Measurements from ENCODE around the gene ST6GALNAC4. TPM values are rescaled to one million over a fixed set of nuclear protein-coding genes. Genes with fewer than 3 reads are reported as not detected.
"Not testable (repeated sequence)": the region's sequence is repeated elsewhere in the genome, so short reads cannot be mapped to it uniquely, and the experiment has no call there.

The ST6GALNAC4 gene
- total RNA-seq, 1 donor from 2014 or later, result 5.5 TPM

- Histone ChIP-seq H3K79me2 (ENCODE audit: low read depth) (no peaks in the 10 kb centered on the region), H3K27me3 (no peaks in the 10 kb centered on the region), H3F3A (ENCODE audit: low read depth) (peaks cover 10% of the 10 kb centered on the region), H3K4me3 (no peak overlapping the region), H3K27ac (peak overlapping the region; percentile 70), H3K9me3 (ENCODE audit: low read depth) (no peaks in the 10 kb centered on the region), H4K20me1 (ENCODE audit: low read depth) (peaks cover 3% of the 10 kb centered on the region), H3K4me2 (no peak overlapping the region), H3K4me1 (peaks cover 5% of the 10 kb centered on the region), H2AFZ (replicated peaks) (no peak overlapping the region), H3K36me3 (no peaks in the 10 kb centered on the region), H3K9ac (no peak overlapping the region)
- DNase-seq (ENCODE audit: low spot score), result no peak
- H3K9me3 Mint-ChIP-seq, result no peaks in the 10 kb centered on the region
- H3K36me3 Mint-ChIP-seq, result peaks cover 8% of the 10 kb centered on the region
- no peak overlapping the region for H3K4me3 Mint-ChIP-seq
- TF ChIP-seq EZH2phosphoT487 (IDR thresholded peaks at IDR 0.05), result no peak
- no peak for TF ChIP-seq CTCF (IDR thresholded peaks at IDR 0.05)
- no peak for TF ChIP-seq EZH2 (IDR thresholded peaks at IDR 0.05)
- H3K27me3 Mint-ChIP-seq (ENCODE audit: insufficient read depth, low read depth), result peaks cover 2% of the 10 kb centered on the region
- no peak overlapping the region for H3K27ac Mint-ChIP-seq
- H3K4me1 Mint-ChIP-seq, result peaks cover 23% of the 10 kb centered on the region
These were observed 31.1 kb downstream of the ST6GALNAC4 start for GRCh38 chr9:127885508-127886281.

DNA sequence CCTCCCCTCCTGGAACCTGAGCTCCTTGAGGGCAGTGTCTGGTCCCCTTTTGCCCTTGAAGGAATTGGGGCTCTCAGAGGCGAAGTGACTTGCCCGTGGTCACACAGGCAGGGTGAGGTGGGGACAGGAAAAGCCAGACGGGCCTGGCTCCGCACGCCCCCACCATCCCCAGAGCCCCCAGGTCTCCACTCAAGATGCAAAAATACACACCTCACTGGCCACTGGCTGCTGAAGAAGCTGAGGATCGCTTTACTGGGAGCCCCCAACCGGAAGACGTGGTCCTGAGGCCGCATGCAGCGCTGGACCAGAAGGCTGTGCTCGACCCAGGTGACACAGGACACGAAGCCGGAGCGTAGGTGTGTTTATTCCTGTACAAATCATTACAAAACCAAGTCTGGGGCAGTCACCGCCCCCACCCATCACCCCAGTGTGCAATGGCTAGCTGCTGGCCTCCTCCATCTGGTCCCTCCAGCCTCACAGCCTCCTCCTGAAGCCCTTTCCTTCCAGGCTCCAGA lies 31.8 kb downstream of the ST6GALNAC4 start:
- peak overlapping the region; percentile 46 for H3K27ac Mint-ChIP-seq
- Histone ChIP-seq H2AFZ (replicated peaks) (no peak overlapping the region), H3F3A (ENCODE audit: low read depth) (peaks cover 10% of the 10 kb centered on the region), H3K27ac (peak overlapping the region; percentile 70), H3K4me3 (no peak overlapping the region), H3K27me3 (no peaks in the 10 kb centered on the region), H3K9me3 (ENCODE audit: low read depth) (no peaks in the 10 kb centered on the region), H3K79me2 (ENCODE audit: low read depth) (no peaks in the 10 kb centered on the region), H3K9ac (no peak overlapping the region), H3K36me3 (no peaks in the 10 kb centered on the region), H4K20me1 (ENCODE audit: low read depth) (no peaks in the 10 kb centered on the region), H3K4me1 (peaks cover 5% of the 10 kb centered on the region), H3K4me2 (no peak overlapping the region)
- TF ChIP-seq EZH2 (IDR thresholded peaks at IDR 0.05), result no peak
- TF ChIP-seq CTCF (IDR thresholded peaks at IDR 0.05), result no peak
- TF ChIP-seq EZH2phosphoT487 (IDR thresholded peaks at IDR 0.05), result no peak
- H3K36me3 Mint-ChIP-seq, result peaks cover 5% of the 10 kb centered on the region
- no peaks in the 10 kb centered on the region for H3K9me3 Mint-ChIP-seq
- no peak overlapping the region for H3K4me3 Mint-ChIP-seq
- H3K4me1 Mint-ChIP-seq, result peaks cover 23% of the 10 kb centered on the region
- peaks cover 2% of the 10 kb centered on the region for H3K27me3 Mint-ChIP-seq (ENCODE audit: insufficient read depth, low read depth)
- no peak for DNase-seq (ENCODE audit: low spot score)

DNA sequence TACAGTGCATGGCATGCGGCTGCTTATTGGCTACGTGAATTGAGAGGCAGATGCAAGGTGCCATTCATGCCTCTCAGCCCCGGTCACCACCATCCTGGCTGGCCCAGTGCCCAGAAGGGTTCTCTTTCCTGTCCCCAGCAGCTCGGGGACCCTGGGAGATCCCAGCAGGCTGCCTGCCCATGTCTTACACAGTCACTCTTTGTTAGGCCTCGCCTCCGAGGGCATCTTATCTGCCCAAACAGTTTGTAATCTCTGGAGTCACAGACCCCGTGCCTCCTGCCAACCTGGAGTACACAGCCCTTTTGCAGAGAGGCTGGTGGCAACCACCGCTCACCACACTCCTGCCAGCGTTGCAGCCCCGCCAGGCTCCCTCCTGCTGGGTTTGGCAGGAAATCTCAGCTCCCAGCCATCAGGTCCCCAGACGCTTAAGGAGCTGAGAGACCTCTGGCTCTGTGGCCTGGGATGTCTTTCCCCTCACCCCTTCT lies 32.4 kb downstream of the ST6GALNAC4 start:
- no peak overlapping the region for H3K9ac ChIP-seq
- no peak overlapping the region for H3K4me2 ChIP-seq
- H3K27me3 ChIP-seq, result no peaks in the 10 kb centered on the region
- H3K27ac Mint-ChIP-seq, result peak overlapping the region; percentile 46
- DNase-seq (ENCODE audit: low spot score), result no peak
- no peak overlapping the region for H3K4me3 Mint-ChIP-seq
- peaks cover 5% of the 10 kb centered on the region for H3K36me3 Mint-ChIP-seq
- no peaks in the 10 kb centered on the region for H3K9me3 Mint-ChIP-seq
- no peaks in the 10 kb centered on the region for H4K20me1 ChIP-seq (ENCODE audit: low read depth)
- H3K27ac ChIP-seq, result no peak overlapping the region
- no peaks in the 10 kb centered on the region for H3K36me3 ChIP-seq
- H3K79me2 ChIP-seq (ENCODE audit: low read depth), result no peaks in the 10 kb centered on the region
- H3K4me3 ChIP-seq, result no peak overlapping the region
- no peak overlapping the region for H2AFZ ChIP-seq (replicated peaks)
- peaks cover 5% of the 10 kb centered on the region for H3K4me1 ChIP-seq
- TF ChIP-seq EZH2 (IDR thresholded peaks at IDR 0.05) (no peak), EZH2phosphoT487 (IDR thresholded peaks at IDR 0.05) (no peak)
- H3F3A ChIP-seq (ENCODE audit: low read depth), result peaks cover 10% of the 10 kb centered on the region
- peaks cover 23% of the 10 kb centered on the region for H3K4me1 Mint-ChIP-seq
- H3K9me3 ChIP-seq (ENCODE audit: low read depth), result no peaks in the 10 kb centered on the region
- H3K27me3 Mint-ChIP-seq (ENCODE audit: insufficient read depth, low read depth), result peaks cover 2% of the 10 kb centered on the region

GRCh38 chr9:127883959-127884358 lies 32.9 kb downstream of the ST6GALNAC4 start:
- Histone ChIP-seq H3K4me3 (no peak overlapping the region), H3K36me3 (no peaks in the 10 kb centered on the region), H2AFZ (replicated peaks) (no peak overlapping the region), H3K9ac (no peak overlapping the region), H3F3A (ENCODE audit: low read depth) (peaks cover 12% of the 10 kb centered on the region), H3K9me3 (ENCODE audit: low read depth) (no peaks in the 10 kb centered on the region), H3K27me3 (no peaks in the 10 kb centered on the region), H4K20me1 (ENCODE audit: low read depth) (no peaks in the 10 kb centered on the region), H3K4me1 (peaks cover 5% of the 10 kb centered on the region), H3K4me2 (no peak overlapping the region), H3K27ac (no peak overlapping the region), H3K79me2 (ENCODE audit: low read depth) (no peaks in the 10 kb centered on the region)
- TF ChIP-seq EZH2phosphoT487 (IDR thresholded peaks at IDR 0.05), result no peak
- TF ChIP-seq CTCF (IDR thresholded peaks at IDR 0.05), result no peak
- no peak for TF ChIP-seq EZH2 (IDR thresholded peaks at IDR 0.05)
- Mint-ChIP-seq H3K4me3 (no peak overlapping the region), H3K27ac (no peak overlapping the region), H3K36me3 (peaks cover 5% of the 10 kb centered on the region), H3K27me3 (ENCODE audit: insufficient read depth, low read depth) (peaks cover 4% of the 10 kb centered on the region), H3K9me3 (no peaks in the 10 kb centered on the region), H3K4me1 (peaks cover 24% of the 10 kb centered on the region)
- no peak for DNase-seq (ENCODE audit: low spot score)

DNA sequence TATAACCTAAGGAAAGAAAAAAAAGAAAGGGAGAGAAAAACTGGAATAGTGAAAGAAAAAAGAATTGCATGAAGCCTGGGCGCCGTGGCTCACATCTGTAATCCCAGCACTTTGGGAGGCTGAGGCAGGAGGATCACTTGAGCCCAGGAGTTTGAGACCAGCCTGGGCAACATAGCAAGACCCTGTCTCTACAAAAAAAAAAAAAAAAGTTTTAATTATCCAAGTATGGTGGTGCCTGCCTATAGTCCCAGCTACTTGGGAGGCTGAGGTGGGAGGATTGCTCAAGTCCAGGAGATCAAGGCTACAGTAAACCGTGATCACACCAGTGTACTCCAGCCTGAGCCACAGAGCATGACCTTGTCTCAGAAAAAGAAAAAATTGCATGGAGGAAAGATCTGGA lies 35.1 kb downstream of the ST6GALNAC4 start:
- Histone ChIP-seq H3K4me1 (peaks cover 23% of the 10 kb centered on the region), H3F3A (ENCODE audit: low read depth) (peaks cover 25% of the 10 kb centered on the region)
- not testable (repeated sequence) for H2AFZ ChIP-seq (replicated peaks); H3K27me3 ChIP-seq; H3K4me3 ChIP-seq; H3K4me3 Mint-ChIP-seq; DNase-seq (ENCODE audit: low spot score); H3K27ac Mint-ChIP-seq; H3K36me3 Mint-ChIP-seq; H4K20me1 ChIP-seq (ENCODE audit: low read depth); H3K79me2 ChIP-seq (ENCODE audit: low read depth); H3K9me3 Mint-ChIP-seq; H3K4me2 ChIP-seq; H3K9ac ChIP-seq; H3K9me3 ChIP-seq (ENCODE audit: low read depth); H3K27ac ChIP-seq; H3K36me3 ChIP-seq
- Mint-ChIP-seq H3K4me1 (peaks cover 34% of the 10 kb centered on the region), H3K27me3 (ENCODE audit: insufficient read depth, low read depth) (peaks cover 10% of the 10 kb centered on the region)
